HG03342 (cell line): Measurements from ENCODE around the gene CTNNA2.

Source experiments
- ATAC-seq: cut with Tn5 transposase; IDR thresholded peaks from one replicate; pipeline ENCODE4 v1.9.1; 2021; ENCODE audit warnings: mild to moderate bottlenecking, moderate library complexity; ENCODE audit not compliant: unreplicated experiment

CTNNA2 gene

GRCh38 chr2:80420530-80421208, 907.8 kb downstream of the CTNNA2 start:
- no peak for ATAC-seq

- no peak for ATAC-seq
Observed at GRCh38 chr2:80429251-80429650, 916.4 kb downstream of the CTNNA2 start.

GRCh38 chr2:80437959-80438358, 925.1 kb downstream of the CTNNA2 start:
- ATAC-seq = no peak

GRCh38 chr2:80438686-80439085, 925.8 kb downstream of the CTNNA2 start:
- ATAC-seq = no peak

- no peak for ATAC-seq
Observed at GRCh38 chr2:80454628-80455027, 941.8 kb downstream of the CTNNA2 start.

- ATAC-seq = no peak
Observed at GRCh38 chr2:80459028-80459427, 946.2 kb downstream of the CTNNA2 start.

GRCh38 chr2:80461505-80462197, 948.8 kb downstream of the CTNNA2 start:
- no peak for ATAC-seq

GRCh38 chr2:80462654-80463053, 949.8 kb downstream of the CTNNA2 start:
- ATAC-seq = no peak

- no peak for ATAC-seq
Observed at GRCh38 chr2:80464275-80464674, 951.4 kb downstream of the CTNNA2 start.

- no peak for ATAC-seq
Observed at GRCh38 chr2:80467262-80467811, 954.5 kb downstream of the CTNNA2 start.

GRCh38 chr2:80469428-80469827, 956.6 kb downstream of the CTNNA2 start:
- ATAC-seq = no peak

GRCh38 chr2:80473069-80473468, 960.2 kb downstream of the CTNNA2 start:
- ATAC-seq = no peak

- no peak for ATAC-seq
Observed at GRCh38 chr2:80473796-80474195, 960.9 kb downstream of the CTNNA2 start.

GRCh38 chr2:80475970-80476369, 963.1 kb downstream of the CTNNA2 start:
- ATAC-seq = no peak

GRCh38 chr2:80476535-80477117, 963.8 kb downstream of the CTNNA2 start:
- no peak for ATAC-seq

- ATAC-seq = no peak
Observed at GRCh38 chr2:80482276-80482675, 969.4 kb downstream of the CTNNA2 start.

- no peak for ATAC-seq
Observed at GRCh38 chr2:80489717-80490116, 976.9 kb downstream of the CTNNA2 start.

- no peak for ATAC-seq
Observed at GRCh38 chr2:80490964-80491363, 978.1 kb downstream of the CTNNA2 start.

- no peak for ATAC-seq
Observed at GRCh38 chr2:80496346-80496745, 983.5 kb downstream of the CTNNA2 start.

GRCh38 chr2:80496775-80497174, 983.9 kb downstream of the CTNNA2 start:
- ATAC-seq = no peak

GRCh38 chr2:80499095-80499494, 986.2 kb downstream of the CTNNA2 start:
- no peak for ATAC-seq
